KOPT-K1 (cell line): Measurements from ENCODE around the gene POLR3K.
"Not testable (repeated sequence)": the region's sequence is repeated elsewhere in the genome, so short reads cannot be mapped to it uniquely, and the experiment has no call there.

Experiments used
- H3K27ac ChIP-seq: fragments of 200-600 bp; sonication (generic); 2 replicates; pipeline ENCODE4 v1.5.1; 2016; ENCODE audit warnings: antibody characterized with exemption, mild to moderate bottlenecking, low read depth, low read length; ENCODE audit not compliant: poor library complexity, severe bottlenecking
- H3K36me3 ChIP-seq: fragments of 200-600 bp; sonication (generic); 2 replicates; pipeline ENCODE4 v1.5.1; 2017; ENCODE audit warnings: antibody characterized with exemption, mild to moderate bottlenecking, low read length, moderate library complexity; ENCODE audit not compliant: insufficient read depth
- H3K9me3 ChIP-seq: fragments of 200-600 bp; sonication (generic); 2 replicates; pipeline ENCODE4 v1.5.1; 2017; ENCODE audit warnings: antibody characterized with exemption, low read length, mild to moderate bottlenecking; ENCODE audit not compliant: insufficient read depth, poor library complexity, severe bottlenecking

The POLR3K gene

DNA sequence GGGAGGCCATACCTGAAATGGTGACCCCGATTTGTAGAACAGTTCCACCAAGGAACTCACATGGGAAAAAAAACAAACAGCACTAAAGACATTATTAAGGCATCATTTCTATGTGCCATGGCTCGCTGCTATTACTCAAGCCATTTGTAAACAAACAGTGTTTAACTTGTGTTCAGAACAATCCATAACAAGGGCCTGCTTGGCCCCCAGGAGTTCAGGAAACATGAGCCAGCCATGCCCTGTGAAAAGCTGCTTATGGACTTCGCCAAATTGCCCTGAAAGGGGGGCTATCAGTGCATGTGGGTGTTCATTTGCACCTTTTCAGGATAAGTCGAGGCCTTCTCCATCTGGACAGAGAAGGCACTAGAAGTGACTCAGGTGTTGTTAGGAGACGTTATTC lies 8.0 kb downstream of the POLR3K start:
- Histone ChIP-seq H3K36me3 (peaks cover 92% of the 10 kb centered on the region), H3K9me3 (no peaks in the 10 kb centered on the region), H3K27ac (no peak overlapping the region)

DNA sequence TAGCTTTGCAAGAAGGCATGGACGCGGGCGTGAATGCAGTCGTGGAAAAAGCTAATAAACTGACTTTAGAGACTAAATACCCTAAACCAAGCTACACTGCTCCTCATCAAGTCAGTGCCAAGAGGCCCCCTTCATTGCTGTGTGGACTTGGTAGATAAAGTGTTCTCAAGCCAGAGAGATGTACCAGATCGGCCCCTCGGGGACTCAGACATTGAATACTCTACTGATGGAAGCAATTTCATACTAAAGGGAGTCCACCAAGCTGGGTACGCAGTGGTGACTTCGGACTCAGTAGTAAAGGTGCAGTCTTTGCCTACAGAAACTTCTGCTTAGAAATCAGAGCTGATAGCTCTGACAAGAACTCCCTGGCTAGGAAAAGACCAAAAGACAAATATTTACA lies 8.8 kb downstream of the POLR3K start:
- peaks cover 84% of the 10 kb centered on the region for H3K36me3 ChIP-seq
- no peaks in the 10 kb centered on the region for H3K9me3 ChIP-seq
- H3K27ac ChIP-seq, result no peak overlapping the region

- peaks cover 71% of the 10 kb centered on the region for H3K36me3 ChIP-seq
- no peaks in the 10 kb centered on the region for H3K9me3 ChIP-seq
- H3K27ac ChIP-seq, result no peak overlapping the region
Observed at GRCh38 chr16:43294-43693, 10.1 kb downstream of the POLR3K start.

GRCh38 chr16:42691-43090 lies 10.7 kb downstream of the POLR3K start:
- Histone ChIP-seq H3K27ac (no peak overlapping the region), H3K9me3 (no peaks in the 10 kb centered on the region), H3K36me3 (peaks cover 72% of the 10 kb centered on the region)

GRCh38 chr16:42069-42457 lies 11.3 kb downstream of the POLR3K start:
- peaks cover 71% of the 10 kb centered on the region for H3K36me3 ChIP-seq
- H3K27ac ChIP-seq, result no peak overlapping the region
- H3K9me3 ChIP-seq, result no peaks in the 10 kb centered on the region

DNA sequence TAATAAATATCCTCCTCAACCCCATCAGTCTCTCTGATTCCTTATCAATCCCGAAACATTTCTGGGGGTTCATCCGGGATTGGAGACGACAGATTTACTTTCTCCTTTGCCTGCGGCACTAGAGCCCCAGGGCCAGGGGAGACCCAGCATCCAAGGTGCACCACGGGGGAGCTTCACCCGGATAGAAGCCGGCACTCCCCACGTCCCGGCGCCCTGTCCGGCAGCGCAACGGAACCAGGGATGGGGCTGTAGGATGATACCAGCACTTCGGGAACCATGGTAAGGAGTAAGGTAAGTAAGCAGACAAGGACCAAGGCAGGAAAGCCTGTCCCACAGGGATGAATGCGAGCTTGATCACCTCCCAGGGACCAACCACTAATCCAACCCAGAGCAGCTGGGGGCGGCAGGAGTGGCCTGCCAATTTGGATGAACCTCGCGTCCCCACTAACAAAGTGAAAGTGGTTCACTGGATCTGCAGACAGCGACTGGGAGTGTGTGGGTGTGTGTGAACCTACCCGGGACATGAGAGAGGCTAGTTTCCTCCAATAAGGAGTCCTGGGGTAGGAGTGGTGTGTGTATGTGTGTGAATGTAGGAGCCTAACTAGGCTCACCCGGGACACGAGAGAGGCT lies 11.9 kb downstream of the POLR3K start:
- no peak overlapping the region for H3K27ac ChIP-seq
- peaks cover 66% of the 10 kb centered on the region for H3K36me3 ChIP-seq
- H3K9me3 ChIP-seq, result no peaks in the 10 kb centered on the region

GRCh38 chr16:38941-39892 lies 14.2 kb downstream of the POLR3K start:
- peak overlapping the region; percentile 35 for H3K27ac ChIP-seq
- no peaks in the 10 kb centered on the region for H3K9me3 ChIP-seq
- peaks cover 51% of the 10 kb centered on the region for H3K36me3 ChIP-seq

GRCh38 chr16:38206-38605 lies 15.2 kb downstream of the POLR3K start:
- H3K36me3 ChIP-seq, result peaks cover 50% of the 10 kb centered on the region

GRCh38 chr16:37511-37910 lies 15.9 kb downstream of the POLR3K start:
- Histone ChIP-seq H3K9me3 (no peaks in the 10 kb centered on the region), H3K27ac (no peak overlapping the region), H3K36me3 (peaks cover 43% of the 10 kb centered on the region)

More at GRCh38 chr16:38206-38605, 15.2 kb downstream of the POLR3K start:
- H3K27ac ChIP-seq, result peak overlapping the region; percentile 35
- not testable (repeated sequence) for H3K9me3 ChIP-seq

DNA sequence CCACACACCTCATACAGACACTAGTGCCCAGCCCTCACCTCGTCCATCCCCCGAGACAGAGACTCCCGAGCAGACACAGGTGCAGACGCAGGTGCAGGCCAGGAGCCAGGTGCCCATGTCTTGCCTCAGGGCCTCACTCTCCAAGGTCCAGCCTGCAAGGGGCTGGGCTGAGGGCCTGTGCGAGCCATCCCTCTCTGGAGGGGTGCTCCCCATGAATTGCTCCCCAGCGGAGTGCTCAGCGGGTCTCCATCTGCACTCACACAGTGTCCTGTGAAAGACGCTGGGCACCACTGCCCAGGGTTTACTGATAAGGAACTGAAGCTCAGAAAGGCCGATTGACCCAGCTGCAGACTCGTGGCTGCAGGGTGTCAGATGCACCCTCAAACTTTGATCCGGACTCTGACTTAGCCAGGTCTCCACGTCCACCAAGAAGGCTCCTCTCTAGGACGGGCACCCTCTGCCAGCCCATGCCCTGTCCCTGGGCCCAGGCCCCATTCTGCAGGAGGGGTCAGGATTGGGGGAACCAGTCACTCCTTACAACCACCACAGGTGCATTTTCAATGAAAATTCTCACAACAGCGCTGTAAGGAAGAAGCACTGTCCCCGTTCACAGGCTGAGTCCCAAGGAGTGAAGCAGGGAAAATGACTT lies 16.9 kb downstream of the POLR3K start:
- H3K36me3 ChIP-seq, result peaks cover 32% of the 10 kb centered on the region
- no peaks in the 10 kb centered on the region for H3K9me3 ChIP-seq
- H3K27ac ChIP-seq, result no peak overlapping the region

DNA sequence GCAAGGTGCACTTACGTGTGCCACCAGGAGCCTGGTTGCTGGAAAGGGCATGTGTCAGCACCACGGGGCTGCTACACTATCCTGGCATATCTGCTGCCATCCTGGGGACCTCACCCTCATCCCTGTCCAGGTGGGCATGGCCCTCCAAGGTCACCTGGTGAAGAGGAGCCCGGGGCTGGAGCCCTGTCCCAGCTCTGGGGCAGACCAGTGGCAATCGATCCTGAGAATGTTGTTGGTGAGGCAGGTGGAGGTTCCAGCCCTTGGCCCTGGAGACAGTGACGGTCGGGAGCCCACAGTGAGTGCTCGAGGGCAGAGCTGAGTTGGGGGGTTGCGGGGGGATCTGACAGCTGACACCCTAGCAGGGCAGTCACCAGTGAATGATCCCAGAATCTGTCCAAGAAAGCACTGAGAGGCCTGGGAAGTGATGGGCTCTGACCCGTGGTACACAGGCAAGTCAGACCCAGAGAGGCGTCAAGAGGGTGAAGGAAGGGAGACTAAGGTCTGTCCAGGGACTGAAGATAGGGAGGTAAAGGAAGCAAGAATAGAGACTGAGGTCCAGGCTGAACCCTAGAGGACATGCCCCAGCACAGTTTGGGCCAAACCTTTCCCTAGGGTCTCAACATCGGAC lies 17.6 kb downstream of the POLR3K start:
- H3K27ac ChIP-seq, result no peak overlapping the region
- no peaks in the 10 kb centered on the region for H3K9me3 ChIP-seq
- peaks cover 27% of the 10 kb centered on the region; the same call in 1 of the 2 replicates for H3K36me3 ChIP-seq

DNA sequence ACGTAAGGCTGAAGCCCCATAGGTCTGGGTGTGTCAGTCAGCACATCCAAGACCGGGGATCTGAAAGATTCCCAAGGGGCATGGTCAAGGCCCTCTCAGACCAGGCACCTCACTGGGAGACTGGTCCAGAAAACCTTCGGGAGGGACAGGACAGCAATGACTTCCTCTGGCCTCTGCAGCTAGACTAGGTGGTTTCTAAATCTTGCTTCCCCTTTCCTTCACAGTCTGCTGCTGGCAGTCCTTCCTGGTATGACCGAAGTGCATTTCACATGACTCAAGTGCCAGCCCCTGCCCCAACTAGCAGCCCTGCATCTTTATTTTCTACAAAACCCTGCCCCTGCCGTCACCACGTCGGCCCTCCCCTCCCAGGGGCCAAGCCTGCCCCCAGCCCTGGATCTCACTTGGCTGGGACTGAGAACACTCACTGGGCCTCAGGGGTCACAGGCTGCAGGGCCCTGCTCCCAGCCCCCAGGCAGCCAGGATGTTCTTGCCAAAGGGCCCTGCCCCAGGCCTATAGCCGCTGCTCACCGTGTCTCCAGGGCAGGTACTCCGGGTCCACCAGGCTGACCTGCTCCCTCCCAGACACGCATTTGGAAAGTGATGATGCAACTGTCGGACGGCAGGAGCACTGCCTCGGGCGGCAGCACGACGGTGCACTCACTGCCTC lies 18.3 kb downstream of the POLR3K start:
- Histone ChIP-seq H3K27ac (no peak overlapping the region), H3K9me3 (no peaks in the 10 kb centered on the region), H3K36me3 (peaks cover 27% of the 10 kb centered on the region; the same call in 1 of the 2 replicates)

GRCh38 chr16:34648-34987 lies 18.8 kb downstream of the POLR3K start:
- no peaks in the 10 kb centered on the region for H3K9me3 ChIP-seq
- peaks cover 27% of the 10 kb centered on the region; the same call in 1 of the 2 replicates for H3K36me3 ChIP-seq

DNA sequence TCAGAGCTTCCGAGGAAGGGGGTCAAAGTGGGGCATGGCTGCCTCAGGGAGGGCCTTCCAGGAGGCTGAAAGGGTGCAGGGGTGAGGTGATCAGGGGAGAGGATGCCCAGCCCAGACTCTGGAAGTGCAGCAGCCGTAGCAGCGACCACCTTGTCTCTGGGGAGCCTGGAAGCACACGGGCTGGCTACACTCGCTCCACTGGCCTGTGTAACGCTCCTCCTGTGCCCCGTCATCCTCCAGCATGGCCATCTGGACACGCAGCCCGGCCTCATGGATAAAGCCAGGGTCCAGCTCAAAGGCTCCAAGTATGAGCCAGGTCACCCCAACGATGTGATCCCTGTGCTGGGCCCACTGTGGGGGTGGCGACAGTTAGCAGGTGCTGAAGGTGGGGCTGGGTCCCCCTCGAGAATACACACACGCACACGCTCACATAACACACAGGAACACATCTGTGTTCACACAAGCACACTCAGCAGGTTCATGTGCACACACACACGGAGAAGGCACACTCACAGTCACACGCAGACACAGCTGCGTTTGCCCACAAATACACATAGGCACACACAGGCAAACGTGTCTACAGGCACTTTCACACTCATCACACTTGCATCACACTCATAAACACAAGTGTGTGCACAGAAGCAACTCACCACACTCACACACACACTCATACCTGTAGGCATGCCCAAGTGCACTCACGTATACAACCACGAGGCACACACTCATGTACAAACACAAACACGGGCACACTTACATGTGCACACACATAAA lies 19.3 kb downstream of the POLR3K start:
- Histone ChIP-seq H3K36me3 (peaks cover 27% of the 10 kb centered on the region; the same call in 1 of the 2 replicates), H3K27ac (no peak overlapping the region)

More at GRCh38 chr16:34648-34987, 18.8 kb downstream of the POLR3K start:
- no peak overlapping the region for H3K27ac ChIP-seq

More for the DNA sequence above, 19.3 kb downstream of the POLR3K start:
- no peaks in the 10 kb centered on the region for H3K9me3 ChIP-seq
